ENCODE data around the gene KATNB1. TPM values are rescaled to one million over a fixed set of nuclear protein-coding genes. Genes with fewer than 3 reads are reported as not detected.

Gene KATNB1
- total and polyA plus RNA-seq, 4 experiments from 2014 or later, result 23.6 to 26.1 (median 25.5) TPM

DNA sequence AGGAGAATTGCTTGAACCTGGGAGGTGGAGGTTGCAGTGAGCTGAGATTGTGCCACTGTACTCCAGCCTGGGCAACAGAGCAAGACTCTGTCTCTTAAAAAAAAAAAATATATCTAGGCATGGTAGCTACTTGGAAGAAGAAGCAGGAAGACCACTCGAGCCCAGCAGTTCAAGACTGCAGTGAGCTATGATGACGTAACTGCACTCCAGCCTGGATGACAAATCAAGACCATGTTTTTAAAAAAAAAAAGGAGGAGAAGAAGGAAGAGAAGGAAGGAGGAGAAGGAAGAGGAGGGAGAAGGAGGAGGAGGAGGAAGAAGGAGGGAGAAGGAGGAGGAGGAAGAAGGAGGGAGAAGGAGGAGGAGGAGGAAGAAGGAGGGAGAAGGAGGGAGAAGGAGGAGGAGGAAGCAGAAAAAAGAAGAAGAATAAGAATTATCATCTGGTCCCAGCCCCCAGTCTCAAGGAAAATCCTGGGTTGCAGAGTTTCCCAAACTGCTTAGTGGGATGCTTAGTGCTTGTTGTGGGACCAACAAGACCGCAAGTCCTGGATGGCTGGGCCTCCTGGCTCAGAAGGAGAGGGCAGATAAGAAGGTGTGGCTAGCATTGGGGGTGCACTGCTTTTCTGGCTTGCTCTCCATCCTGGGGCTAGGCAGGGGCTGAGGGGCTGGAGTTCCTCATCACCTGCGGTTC lies 44.6 kb upstream of the KATNB1 start:
- Histone ChIP-seq H3K36me3 (ENCODE audit: insufficient read depth, low read length) (no peaks in the 10 kb centered on the region), H3K27ac (ENCODE audit: low read depth, low read length) (no peak overlapping the region), H3K4me1 (ENCODE audit: insufficient read depth, low read length) (peaks cover 15% of the 10 kb centered on the region), H3K27me3 (ENCODE audit: insufficient read depth, low read length) (no peaks in the 10 kb centered on the region), H3K4me3 (ENCODE audit: low read length in 2 of 2) (no peak overlapping the region), H3K9me3 (ENCODE audit: control insufficient read depth in 1 of 2, low read length in 2 of 2) (no peaks in the 10 kb centered on the region)
- H3K4me3 Mint-ChIP-seq, result no peak overlapping the region
- POLR2A ChIA-PET (ENCODE audit: partially characterized antibody), result interaction anchor here (0.5 kb wide), 1 partner anchor 16 kb away, joined by 4 read pairs; no protein-coding TSS in a partner anchor
- CTCF ChIA-PET (ENCODE audit: partially characterized antibody), result no interaction called here
- no peaks in the 10 kb centered on the region for H3K9me3 Mint-ChIP-seq
- intact Hi-C loops (cut with micrococcal nuclease), result no loop called here
- no peak for DNase-seq
- no peaks in the 10 kb centered on the region for H3K36me3 Mint-ChIP-seq
- H3K27me3 Mint-ChIP-seq, result peaks cover 4 to 6% of the 10 kb centered on the region in 2 donors
- H3K27ac Mint-ChIP-seq, result no peak overlapping the region
- H3K4me1 Mint-ChIP-seq, result peaks cover 6 to 20% (median 8%) of the 10 kb centered on the region in 4 donors

DNA sequence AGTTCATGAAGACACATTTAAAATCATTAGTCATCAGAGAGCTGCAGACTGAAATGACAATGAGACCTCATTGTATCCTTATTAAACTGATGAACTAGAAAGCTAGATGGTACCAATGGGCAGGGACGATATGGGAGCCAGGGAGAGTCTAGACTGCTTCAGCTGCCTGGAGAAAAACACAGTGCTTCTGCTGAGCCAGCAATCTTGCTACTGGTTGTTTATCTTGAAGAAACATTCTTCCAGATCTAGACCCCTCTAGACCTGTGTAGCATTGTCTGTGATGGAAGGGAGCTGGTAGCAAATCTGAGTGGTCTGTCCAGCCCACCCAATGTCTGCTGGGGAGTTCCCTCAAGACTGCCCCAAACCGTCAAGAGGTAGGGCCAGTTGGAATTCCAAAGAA lies 42.9 kb upstream of the KATNB1 start:
- peaks cover 6 to 20% (median 8%) of the 10 kb centered on the region in 4 donors for H3K4me1 Mint-ChIP-seq
- no peaks in the 10 kb centered on the region for H3K36me3 Mint-ChIP-seq
- H3K36me3 ChIP-seq (ENCODE audit: insufficient read depth, low read length), result no peaks in the 10 kb centered on the region
- DNase-seq, result no peak
- ChIA-PET POLR2A (ENCODE audit: partially characterized antibody) (no interaction called here), CTCF (ENCODE audit: partially characterized antibody) (no interaction called here)
- H3K9me3 ChIP-seq (ENCODE audit: control insufficient read depth in 1 of 2, low read length in 2 of 2), result no peaks in the 10 kb centered on the region
- peaks cover 4 to 6% of the 10 kb centered on the region in 2 donors for H3K27me3 Mint-ChIP-seq
- H3K4me3 Mint-ChIP-seq, result no peak overlapping the region
- H3K4me3 ChIP-seq (ENCODE audit: low read length in 2 of 2), result no peak overlapping the region
- intact Hi-C loops (cut with micrococcal nuclease), result no loop called here
- no peaks in the 10 kb centered on the region for H3K27me3 ChIP-seq (ENCODE audit: insufficient read depth, low read length)
- no peak overlapping the region for H3K27ac Mint-ChIP-seq
- peaks cover 15% of the 10 kb centered on the region for H3K4me1 ChIP-seq (ENCODE audit: insufficient read depth, low read length)
- no peak overlapping the region for H3K27ac ChIP-seq (ENCODE audit: low read depth, low read length)
- no peaks in the 10 kb centered on the region for H3K9me3 Mint-ChIP-seq

DNA sequence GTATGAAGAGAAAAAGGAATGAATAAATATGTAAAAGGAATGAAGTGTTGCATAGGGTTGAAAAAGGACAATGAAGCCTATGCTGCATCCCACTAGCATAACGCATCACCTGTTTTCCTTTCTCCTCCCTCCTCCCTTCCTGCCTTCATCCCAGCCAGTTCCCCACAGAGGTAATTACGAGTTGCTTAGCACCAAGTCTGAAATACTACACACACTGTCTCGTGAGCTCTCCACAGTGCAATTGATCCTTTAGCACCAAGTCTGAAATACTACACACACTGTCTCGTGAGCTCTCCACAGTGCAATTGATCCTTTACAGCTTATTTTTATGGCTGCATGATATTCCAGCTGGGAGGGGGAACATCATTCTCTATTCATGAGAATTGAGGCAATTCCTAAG lies 42.0 kb upstream of the KATNB1 start:
- Mint-ChIP-seq H3K9me3 (no peaks in the 10 kb centered on the region), H3K27ac (peak overlapping the region in 1 of 7 donors; percentile 29), H3K4me1 (peaks cover 6 to 13% (median 8%) of the 10 kb centered on the region in 4 donors), H3K4me3 (no peak overlapping the region), H3K27me3 (peaks cover 2 to 6% of the 10 kb centered on the region in 2 donors), H3K36me3 (no peaks in the 10 kb centered on the region)
- Histone ChIP-seq H3K36me3 (ENCODE audit: insufficient read depth, low read length) (no peaks in the 10 kb centered on the region), H3K4me3 (ENCODE audit: low read length in 2 of 2) (no peak overlapping the region), H3K27ac (ENCODE audit: low read depth, low read length) (no peak overlapping the region), H3K27me3 (ENCODE audit: insufficient read depth, low read length) (no peaks in the 10 kb centered on the region), H3K4me1 (ENCODE audit: insufficient read depth, low read length) (peaks cover 15% of the 10 kb centered on the region), H3K9me3 (ENCODE audit: control insufficient read depth in 1 of 2, low read length in 2 of 2) (no peaks in the 10 kb centered on the region)
- no peak for DNase-seq
- CTCF ChIA-PET (ENCODE audit: partially characterized antibody), result interaction anchor here (0.7 kb wide), 1 partner anchor 84 kb away, joined by 3 read pairs; no protein-coding TSS in a partner anchor
- POLR2A ChIA-PET (ENCODE audit: partially characterized antibody), result no interaction called here
- intact Hi-C loops (cut with micrococcal nuclease), result no loop called here

GRCh38 chr16:57694231-57694724 lies 41.3 kb upstream of the KATNB1 start:
- Histone ChIP-seq H3K36me3 (ENCODE audit: insufficient read depth, low read length) (no peaks in the 10 kb centered on the region), H3K4me1 (ENCODE audit: insufficient read depth, low read length) (peaks cover 12% of the 10 kb centered on the region), H3K27ac (ENCODE audit: low read depth, low read length) (no peak overlapping the region), H3K9me3 (ENCODE audit: control insufficient read depth in 1 of 2, low read length in 2 of 2) (no peaks in the 10 kb centered on the region), H3K27me3 (ENCODE audit: insufficient read depth, low read length) (no peaks in the 10 kb centered on the region), H3K4me3 (ENCODE audit: low read length in 2 of 2) (no peak overlapping the region)
- peaks cover 5 to 11% (median 7%) of the 10 kb centered on the region in 4 donors for H3K4me1 Mint-ChIP-seq
- ChIA-PET POLR2A (ENCODE audit: partially characterized antibody) (no interaction called here), CTCF (ENCODE audit: partially characterized antibody) (interaction anchor here (0.7 kb wide), 1 partner anchor 84 kb away, joined by 3 read pairs; no protein-coding TSS in a partner anchor)
- intact Hi-C loops (cut with micrococcal nuclease), result no loop called here
- DNase-seq, result no peak
- H3K27me3 Mint-ChIP-seq, result peaks cover 2 to 4% of the 10 kb centered on the region in 2 donors
- no peak overlapping the region for H3K27ac Mint-ChIP-seq
- no peaks in the 10 kb centered on the region for H3K9me3 Mint-ChIP-seq
- no peaks in the 10 kb centered on the region for H3K36me3 Mint-ChIP-seq
- no peak overlapping the region for H3K4me3 Mint-ChIP-seq

- Histone ChIP-seq H3K36me3 (ENCODE audit: insufficient read depth, low read length) (no peaks in the 10 kb centered on the region), H3K27me3 (ENCODE audit: insufficient read depth, low read length) (no peaks in the 10 kb centered on the region), H3K9me3 (ENCODE audit: control insufficient read depth in 1 of 2, low read length in 2 of 2) (no peaks in the 10 kb centered on the region), H3K4me1 (ENCODE audit: insufficient read depth, low read length) (peaks cover 5% of the 10 kb centered on the region), H3K27ac (ENCODE audit: low read depth, low read length) (no peak within 1 kb of the TSS), H3K4me3 (ENCODE audit: low read length in 2 of 2) (no peak within 1 kb of the TSS)
- Mint-ChIP-seq H3K27ac (peak within 1 kb of the TSS in 3 of 7 donors; percentile 15 to 77 (median 29)), H3K27me3 (peaks cover 0 to 2% of the 10 kb centered on the region in 2 donors), H3K4me1 (peaks cover 1 to 4% (median 3%) of the 10 kb centered on the region in 4 donors), H3K36me3 (no peaks in the 10 kb centered on the region), H3K4me3 (peak within 1 kb of the TSS in 3 of 8 donors; percentile 3 to 52 (median 43)), H3K9me3 (no peaks in the 10 kb centered on the region)
- intact Hi-C loops (cut with micrococcal nuclease), result no loop called here
- ChIA-PET CTCF (ENCODE audit: partially characterized antibody) (no interaction called here), POLR2A (ENCODE audit: partially characterized antibody) (no interaction called here)
- peak in 1 of 5 donors; percentile 11 for DNase-seq
Measured at GRCh38 chr16:57694725-57695679, 40.6 kb upstream of the KATNB1 start, which contains the start of gene DRC7. TSS of gene DRC7 (plus strand) at chr16:57694806. CDS start at chr16:57697950, 3,144 bp downstream.

- no peak overlapping the region for H3K4me3 ChIP-seq (ENCODE audit: low read length in 2 of 2)
- no peaks in the 10 kb centered on the region for H3K9me3 ChIP-seq (ENCODE audit: control insufficient read depth in 1 of 2, low read length in 2 of 2)
- H3K27me3 Mint-ChIP-seq, result peaks cover 0 to 2% of the 10 kb centered on the region in 2 donors
- ChIA-PET POLR2A (ENCODE audit: partially characterized antibody) (no interaction called here), CTCF (ENCODE audit: partially characterized antibody) (no interaction called here)
- no peaks in the 10 kb centered on the region for H3K4me1 ChIP-seq (ENCODE audit: insufficient read depth, low read length)
- H3K9me3 Mint-ChIP-seq, result no peaks in the 10 kb centered on the region
- H3K27ac Mint-ChIP-seq, result no peak overlapping the region
- DNase-seq, result no peak
- intact Hi-C loops (cut with micrococcal nuclease), result no loop called here
- no peak overlapping the region for H3K27ac ChIP-seq (ENCODE audit: low read depth, low read length)
- H3K36me3 Mint-ChIP-seq, result no peaks in the 10 kb centered on the region
- H3K27me3 ChIP-seq (ENCODE audit: insufficient read depth, low read length), result no peaks in the 10 kb centered on the region
- H3K36me3 ChIP-seq (ENCODE audit: insufficient read depth, low read length), result no peaks in the 10 kb centered on the region
- no peak overlapping the region for H3K4me3 Mint-ChIP-seq
- H3K4me1 Mint-ChIP-seq, result peaks cover 0 to 2% (median 0%) of the 10 kb centered on the region in 4 donors
Measured at GRCh38 chr16:57695680-57696069, 39.9 kb upstream of the KATNB1 start.

- H3K36me3 Mint-ChIP-seq, result no peaks in the 10 kb centered on the region
- no peak overlapping the region for H3K4me3 ChIP-seq (ENCODE audit: low read length in 2 of 2)
- DNase-seq, result no peak
- no peak overlapping the region for H3K27ac ChIP-seq (ENCODE audit: low read depth, low read length)
- H3K36me3 ChIP-seq (ENCODE audit: insufficient read depth, low read length), result no peaks in the 10 kb centered on the region
- H3K4me3 Mint-ChIP-seq, result no peak overlapping the region
- H3K27ac Mint-ChIP-seq, result no peak overlapping the region
- CTCF ChIA-PET (ENCODE audit: partially characterized antibody), result no interaction called here
- H3K27me3 Mint-ChIP-seq, result peaks cover 0 to 2% of the 10 kb centered on the region in 2 donors
- intact Hi-C loops (cut with micrococcal nuclease), result no loop called here
- H3K27me3 ChIP-seq (ENCODE audit: insufficient read depth, low read length), result no peaks in the 10 kb centered on the region
- H3K4me1 Mint-ChIP-seq, result peaks cover 0 to 2% (median 0%) of the 10 kb centered on the region in 4 donors
- POLR2A ChIA-PET (ENCODE audit: partially characterized antibody), result no interaction called here
- H3K9me3 Mint-ChIP-seq, result no peaks in the 10 kb centered on the region
- H3K4me1 ChIP-seq (ENCODE audit: insufficient read depth, low read length), result no peaks in the 10 kb centered on the region
- H3K9me3 ChIP-seq (ENCODE audit: control insufficient read depth in 1 of 2, low read length in 2 of 2), result no peaks in the 10 kb centered on the region
Measured at GRCh38 chr16:57696240-57696639, 39.3 kb upstream of the KATNB1 start.
